ENCODE data around the gene HOXB13. TPM values are rescaled to one million over a fixed set of nuclear protein-coding genes. Genes with fewer than 3 reads are reported as not detected.

The HOXB13 gene
- not detected for total RNA-seq
- not detected for total RNA-seq (2013)

DNA sequence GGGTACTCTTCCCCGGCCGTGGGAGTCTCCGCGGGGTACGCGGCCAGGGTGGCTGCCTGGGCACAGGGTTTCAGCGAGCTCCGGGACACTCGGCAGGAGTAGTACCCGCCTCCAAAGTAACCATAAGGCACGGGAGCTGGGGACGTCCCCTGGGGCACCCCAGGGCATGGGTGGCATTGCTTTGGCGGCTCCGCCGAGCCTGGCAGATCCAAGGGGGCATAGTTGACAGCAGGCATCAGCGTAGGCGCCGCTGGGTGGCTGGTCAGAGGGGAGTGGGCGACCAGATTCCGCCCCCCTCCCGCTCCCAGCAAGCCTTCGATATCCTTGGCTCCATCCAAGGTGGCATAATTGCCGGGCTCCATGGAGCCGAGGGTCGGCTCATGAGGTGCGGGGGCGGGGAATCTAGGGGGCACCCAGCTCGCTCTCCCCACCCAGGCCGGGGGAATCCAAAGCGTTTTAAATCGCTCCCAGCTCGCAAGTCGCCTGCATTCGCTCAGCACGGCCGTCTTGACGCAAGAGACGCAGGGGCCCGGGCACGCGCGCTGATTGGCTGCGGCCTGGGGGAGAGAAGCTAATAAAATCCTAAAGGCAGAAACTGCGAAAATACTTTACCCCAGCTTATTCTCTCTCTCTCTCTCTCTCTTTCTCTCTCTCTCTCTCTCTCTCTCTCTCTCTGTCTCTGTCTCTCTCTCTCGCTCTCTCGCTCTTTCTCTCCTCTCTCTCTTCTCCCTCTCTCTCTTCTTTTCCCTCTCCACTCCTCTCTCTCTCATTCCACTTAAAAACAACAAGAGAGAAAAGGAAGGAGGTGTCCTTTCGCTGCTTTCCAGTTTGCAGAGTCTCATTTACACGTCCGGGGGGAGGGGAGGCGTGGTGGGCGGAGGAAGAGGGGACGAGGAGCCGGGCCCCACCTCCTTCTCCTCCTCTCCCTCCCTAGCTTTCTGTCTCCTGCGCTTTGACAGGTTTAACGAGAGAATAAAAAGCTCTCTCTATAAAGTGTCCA lies at the start of gene HOXB13:
TSS of gene HOXB13 (minus strand) at position 519 of the 1,000 bp plus-strand sequence. CDS start at position 362, 157 bp downstream.
- H3K4me1 ChIP-seq (ENCODE audit: control insufficient read depth, insufficient read depth, low read length) = peaks cover 38% of the 10 kb centered on the region
- H3K27ac Mint-ChIP-seq = peak within 1 kb of the TSS; percentile 34 to 41
- no peaks in the 10 kb centered on the region for H3K36me3 Mint-ChIP-seq
- TF ChIP-seq CTCF (IDR thresholded peaks at IDR 0.05) = no peak
- no peaks in the 10 kb centered on the region for H3K36me3 ChIP-seq (ENCODE audit: control insufficient read depth, insufficient read depth, low read length)
- H3K27me3 ChIP-seq (ENCODE audit: control insufficient read depth, insufficient read depth, low read length) = peaks cover 82% of the 10 kb centered on the region
- peaks cover 81 to 95% of the 10 kb centered on the region in 2 donors for H3K27me3 Mint-ChIP-seq (ENCODE audit: low read depth in 2 of 2)
- H3K4me3 Mint-ChIP-seq = peak within 1 kb of the TSS; percentile 80
- intact Hi-C loops (cut with micrococcal nuclease) = loop anchor here (10.0 kb wide), 1 partner anchor 984 kb away; no protein-coding TSS in a partner anchor
- H3K4me1 Mint-ChIP-seq = peaks cover 30 to 38% of the 10 kb centered on the region in 2 donors
- ATAC-seq = peak in 2 of 3 donors; percentile 39 to 53
- no peaks in the 10 kb centered on the region for H3K9me3 ChIP-seq (ENCODE audit: control insufficient read depth, insufficient read depth, low read length)
- no peaks in the 10 kb centered on the region for H3K9me3 Mint-ChIP-seq
- H3K4me3 ChIP-seq (ENCODE audit: low read length) = no peak within 1 kb of the TSS
- peak in 1 of 2 donors; percentile 65 for DNase-seq
- H3K27ac ChIP-seq (ENCODE audit: low read length) = no peak within 1 kb of the TSS
- 5% methylated on average over 45 of the region's 55 CpGs for WGBS (ENCODE audit: insufficient coverage)

DNA sequence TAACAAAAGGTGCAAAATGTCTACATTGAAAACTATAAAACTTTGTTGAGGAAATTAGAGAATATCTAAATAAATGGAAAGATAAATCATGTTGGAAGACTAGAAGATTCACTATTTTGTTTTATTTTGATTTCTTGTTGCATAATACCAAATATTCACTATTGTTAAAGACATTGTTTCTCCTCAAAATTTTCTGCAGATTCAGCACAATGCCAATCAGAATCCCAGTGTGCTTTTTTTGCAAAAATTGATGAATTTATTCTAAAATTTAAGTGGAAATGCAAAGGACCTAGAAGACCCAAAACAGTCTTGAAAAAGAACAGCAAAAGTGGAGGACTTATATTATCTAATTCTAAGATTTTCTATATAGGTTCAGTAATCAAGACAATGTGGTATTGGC lies 48.1 kb upstream of the HOXB13 start:
- Histone ChIP-seq H3K4me3 (ENCODE audit: low read length) (no peak overlapping the region), H3K4me1 (ENCODE audit: control insufficient read depth, insufficient read depth, low read length) (no peaks in the 10 kb centered on the region), H3K9me3 (ENCODE audit: control insufficient read depth, insufficient read depth, low read length) (no peaks in the 10 kb centered on the region), H3K27me3 (ENCODE audit: control insufficient read depth, insufficient read depth, low read length) (peaks cover 2% of the 10 kb centered on the region), H3K36me3 (ENCODE audit: control insufficient read depth, insufficient read depth, low read length) (no peaks in the 10 kb centered on the region), H3K27ac (ENCODE audit: low read length) (no peak overlapping the region)
- Mint-ChIP-seq H3K4me3 (no peak overlapping the region), H3K27ac (no peak overlapping the region), H3K9me3 (no peaks in the 10 kb centered on the region), H3K36me3 (no peaks in the 10 kb centered on the region), H3K27me3 (ENCODE audit: low read depth in 2 of 2) (peaks cover 22 to 32% of the 10 kb centered on the region in 2 donors), H3K4me1 (no peaks in the 10 kb centered on the region)
- intact Hi-C loops (cut with micrococcal nuclease) = no loop called here
- TF ChIP-seq CTCF (IDR thresholded peaks at IDR 0.05) = no peak
- ATAC-seq (no peak), DNase-seq (no peak)

- H3K36me3 ChIP-seq (ENCODE audit: control insufficient read depth, insufficient read depth, low read length) = no peaks in the 10 kb centered on the region
- no peak for ATAC-seq
- no peaks in the 10 kb centered on the region for H3K9me3 ChIP-seq (ENCODE audit: control insufficient read depth, insufficient read depth, low read length)
- Mint-ChIP-seq H3K4me1 (peaks cover 0 to 4% of the 10 kb centered on the region in 2 donors), H3K27ac (no peak overlapping the region), H3K36me3 (no peaks in the 10 kb centered on the region), H3K27me3 (ENCODE audit: low read depth in 2 of 2) (peaks cover 12 to 18% of the 10 kb centered on the region in 2 donors), H3K9me3 (no peaks in the 10 kb centered on the region), H3K4me3 (no peak overlapping the region)
- no peaks in the 10 kb centered on the region for H3K4me1 ChIP-seq (ENCODE audit: control insufficient read depth, insufficient read depth, low read length)
- WGBS (ENCODE audit: insufficient coverage) = 85% methylated on average over 3 of the region's 3 CpGs
- no peak for TF ChIP-seq CTCF (IDR thresholded peaks at IDR 0.05)
- peaks cover 2% of the 10 kb centered on the region for H3K27me3 ChIP-seq (ENCODE audit: control insufficient read depth, insufficient read depth, low read length)
- no peak overlapping the region for H3K27ac ChIP-seq (ENCODE audit: low read length)
- H3K4me3 ChIP-seq (ENCODE audit: low read length) = no peak overlapping the region
- intact Hi-C loops (cut with micrococcal nuclease) = no loop called here
- DNase-seq = no peak
Measured at GRCh38 chr17:48773245-48773644, 44.7 kb upstream of the HOXB13 start.

All from natural killer cell (primary cell).